IMR-90 (cell line): Measurements from ENCODE around the gene GLMP. TPM values are rescaled to one million over a fixed set of nuclear protein-coding genes. Genes with fewer than 3 reads are reported as not detected.
A peak's percentile ranks its signal among the peaks of the same experiment; 100 is the strongest.
"Not testable (repeated sequence)": the region's sequence is repeated elsewhere in the genome, so short reads cannot be mapped to it uniquely, and the experiment has no call there.

Experiments used
- ATAC-seq: fragments of 200-7000 bp; cut with Tn5 transposase; 2 replicates; pipeline ENCODE4 v1.9.1; 2020; ENCODE audit warnings: low read depth, mild to moderate bottlenecking, moderate library complexity
- BruUV-seq: library from RNA; stranded (reverse); fragments of 400-500 nt; replicated peaks from 2 replicates; lab custom pipeline; 2021; lab: Mats Ljungman, UMichigan
- CTCF ChIA-PET: fragments of 300-600 bp; formaldehyde crosslinking; extraction: SDS; loops from one replicate; lab custom pipeline; 2021; ENCODE audit warnings: antibody characterized with exemption; lab: Yijun Ruan, JAX
- POLR2A ChIA-PET: fragments of 300-600 bp; sonication (Branson Sonifier 250); formaldehyde crosslinking; loops from one replicate; lab custom pipeline; 2022; ENCODE audit warnings: antibody characterized with exemption; ENCODE audit not compliant: unreplicated experiment; lab: Charles Lee
- DNase-seq: peaks from one replicate; pipeline ENCODE4 v3.0.0; 2013
- H2AFZ ChIP-seq: replicated peaks from 2 replicates; pipeline ENCODE3; 2013; ENCODE audit warnings: low read length, mild to moderate bottlenecking; ENCODE audit not compliant: poor library complexity
- H2AK5ac ChIP-seq: 2 replicates; pipeline ENCODE4 v1.6.1; 2013; ENCODE audit warnings: low read depth, low read length, inconsistent platforms
- H2AK9ac ChIP-seq: replicated peaks from 2 replicates; pipeline ENCODE3; 2013; ENCODE audit warnings: mild to moderate bottlenecking, low read depth, low read length, moderate library complexity; ENCODE audit not compliant: poor library complexity
- H2BK120ac ChIP-seq: 2 replicates; pipeline ENCODE4 v1.6.1; 2013; ENCODE audit warnings: low read depth, low read length, inconsistent platforms
- H2BK15ac ChIP-seq: 3 replicates; pipeline ENCODE4 v1.6.1; 2013; ENCODE audit warnings: low read depth, low read length, inconsistent platforms
- H2BK20ac ChIP-seq: 2 replicates; pipeline ENCODE4 v1.6.1; 2013; ENCODE audit warnings: low read depth, mild to moderate bottlenecking, inconsistent platforms, low read length, moderate library complexity
- H2BK5ac ChIP-seq: 2 replicates; pipeline ENCODE4 v1.6.1; 2013; ENCODE audit warnings: mild to moderate bottlenecking, low read depth, low read length, inconsistent platforms; ENCODE audit not compliant: poor library complexity, severe bottlenecking
- H3K14ac ChIP-seq: replicated peaks from 2 replicates; pipeline ENCODE4 v1.6.1; 2013; ENCODE audit warnings: low read depth, low read length, inconsistent platforms
- H3K18ac ChIP-seq: 2 replicates; pipeline ENCODE4 v1.6.1; 2013; ENCODE audit warnings: low read depth, low read length, control low read depth
- H3K23ac ChIP-seq: 2 replicates; pipeline ENCODE4 v1.6.1; 2013; ENCODE audit warnings: low read depth, low read length, inconsistent platforms
- H3K27ac ChIP-seq: 2 replicates; pipeline ENCODE4 v1.5.1; 2013; ENCODE audit warnings: mild to moderate bottlenecking, control low read depth, low read length; ENCODE audit not compliant: insufficient read depth
- H3K27me3 ChIP-seq: 2 replicates; pipeline ENCODE4 v1.6.1; 2013; ENCODE audit warnings: low read length; ENCODE audit not compliant: control insufficient read depth, insufficient read depth
- H3K36me3 ChIP-seq: 2 replicates; pipeline ENCODE4 v1.6.1; 2013; ENCODE audit warnings: low read length, mixed read lengths; ENCODE audit not compliant: control insufficient read depth, insufficient read depth
- H3K4ac ChIP-seq: 2 replicates; pipeline ENCODE4 v1.6.1; 2013; ENCODE audit warnings: low read depth, low read length, inconsistent platforms
- H3K4me1 ChIP-seq: 2 replicates; pipeline ENCODE4 v1.6.1; 2013; ENCODE audit warnings: low read length, mixed read lengths; ENCODE audit not compliant: control insufficient read depth, insufficient read depth
- H3K4me2 ChIP-seq: 2 replicates; pipeline ENCODE4 v1.6.1; 2013; ENCODE audit warnings: low read depth, mild to moderate bottlenecking, control low read depth, low read length, moderate library complexity
- H3K4me3 ChIP-seq: 2 replicates; pipeline ENCODE4 v1.5.1; 2013; ENCODE audit warnings: low read depth, mild to moderate bottlenecking, control low read depth, low read length, moderate library complexity; ENCODE audit not compliant: insufficient read depth
- H3K56ac ChIP-seq: 2 replicates; pipeline ENCODE4 v1.6.1; 2013; ENCODE audit warnings: low read length, inconsistent platforms; ENCODE audit not compliant: insufficient read depth; ENCODE audit errors: extremely low read depth
- H3K79me1 ChIP-seq, 2 experiments: 2 replicates each; pipeline ENCODE4 v1.6.1; 2013; ENCODE audit warnings: low read length in 2 of 2, inconsistent platforms in 1 of 2, low read depth in 1 of 2
- H3K9ac ChIP-seq: 2 replicates; pipeline ENCODE4 v1.6.1; 2013; ENCODE audit warnings: low read depth, low read length, control low read depth
- H3K9me1 ChIP-seq: 2 replicates; pipeline ENCODE4 v1.6.1; 2013; ENCODE audit warnings: low read length, inconsistent platforms; ENCODE audit not compliant: insufficient read depth
- H3K9me3 ChIP-seq: 2 replicates; pipeline ENCODE4 v1.6.1; 2013; ENCODE audit warnings: low read length; ENCODE audit not compliant: control insufficient read depth, insufficient read depth
- H4K20me1 ChIP-seq: 2 replicates; pipeline ENCODE4 v1.6.1; 2013; ENCODE audit warnings: low read length, inconsistent platforms; ENCODE audit not compliant: insufficient read depth
- H4K5ac ChIP-seq: 2 replicates; pipeline ENCODE4 v1.6.1; 2013; ENCODE audit warnings: mild to moderate bottlenecking, low read depth, low read length, control low read depth
- H4K8ac ChIP-seq, 2 experiments: 2 replicates each; pipeline ENCODE4 v1.6.1; 2013; ENCODE audit warnings: low read depth in 2 of 2, low read length in 2 of 2, control low read depth in 1 of 2, inconsistent platforms in 1 of 2
- H4K91ac ChIP-seq: 2 replicates; pipeline ENCODE4 v1.6.1; 2013; ENCODE audit warnings: low read depth, low read length, inconsistent platforms; ENCODE audit not compliant: insufficient read depth
- FOS ChIP-seq: fragments of 150-350 bp; IDR thresholded peaks from 2 replicates; pipeline ENCODE4 v1.6.1; 2016; ENCODE audit warnings: low read depth, low read length
- WGBS, 2 experiments: methylation state at CpG; one replicate each; pipeline versions ENCODE4 v1.1.5 to v1.1.7; 2013; ENCODE audit warnings: missing lambda C conversion rate in 2 of 2; ENCODE audit not compliant: insufficient read length in 1 of 2; ENCODE audit errors: extremely low coverage in 2 of 2; 5-methylcytosine and 5-hydroxymethylcytosine counted together
- dilution Hi-C: fragments of 300-500 bp; cut with HindIII; formaldehyde crosslinking; loops from one replicate; pipeline ENCODE4 v1.14.3; 2018; ENCODE audit warnings: low sequenced_read_pairs; ENCODE audit not compliant: unreplicated experiment
- in situ Hi-C: fragments of 300-500 bp; cut with MboI; formaldehyde crosslinking; loops from 3 replicates; pipeline ENCODE4 v1.14.3; 2019; ENCODE audit warnings: low sequenced_read_pairs, inconsistent platforms, mixed read lengths
- intact Hi-C: fragments of 100-400 bp; cut with micrococcal nuclease; formaldehyde crosslinking; loops from 2 replicates; pipeline ENCODE4 v1.10.0; 2022
- polyA plus RNA-seq, 3 experiments: library from polyadenylated mRNA; depleted of rRNA; stranded (reverse); fragments of >200 nt; gene quantifications; 2 replicates each; pipeline ENCODE4 v1.2.3, GENCODE V29; 2012; ENCODE audit warnings: low replicate concordance in 1 of 3
- total RNA-seq: library from RNA; depleted of rRNA; stranded (reverse); fragments of >200 nt; gene quantifications from 2 replicates; pipeline ENCODE4 v1.2.3, GENCODE V29; 2012

GLMP gene
- total and polyA plus RNA-seq, 2 of the 4 experiments (the other 2 are of a cell fraction) = 32.6 to 43.1 TPM

- CTCF ChIA-PET = not testable (repeated sequence)
These were observed 27.7 kb upstream of the GLMP start for GRCh38 chr1:156323179-156323578.

More at GRCh38 chr1:156323179-156323578, 27.7 kb upstream of the GLMP start:
- in situ Hi-C loops, H3K9me3 ChIP-seq, BruUV-seq, H3K9ac ChIP-seq, H2AK5ac ChIP-seq, H2AFZ ChIP-seq, H2BK120ac ChIP-seq, H3K4me1 ChIP-seq, H3K27me3 ChIP-seq, H2AK9ac ChIP-seq, H3K18ac ChIP-seq, H3K4me3 ChIP-seq, H2BK5ac ChIP-seq, H3K9me1 ChIP-seq, POLR2A ChIA-PET, H3K56ac ChIP-seq, intact Hi-C loops, H4K5ac ChIP-seq, H4K8ac ChIP-seq, H2BK15ac ChIP-seq, H3K27ac ChIP-seq, H3K14ac ChIP-seq, H3K4me2 ChIP-seq, H2BK20ac ChIP-seq, H3K23ac ChIP-seq, dilution Hi-C loops: not testable (repeated sequence)
- peaks cover 21% of the 10 kb centered on the region; the same call in 1 of the 2 replicates for H4K20me1 ChIP-seq
- peak; percentile 86 for ATAC-seq
- peak; percentile 44; the same call in 1 of the 2 replicates for TF ChIP-seq FOS
- peak; percentile 82 for DNase-seq
- no CpG with 5 or more reads among the region's 9 CpGs for WGBS, 2 experiments
- peaks cover 49% of the 10 kb centered on the region for H3K36me3 ChIP-seq
- H3K4ac ChIP-seq = peak overlapping the region; percentile 16; the same call in 1 of the 2 replicates
- H4K91ac ChIP-seq = 0 out of 2 replicates have a peak overlapping the region, but pooled peaks have one; percentile 25
- peaks cover 13 to 37% of the 10 kb centered on the region in 2 experiments for H3K79me1 ChIP-seq
